Nasal cavity respiratory epithelium epithelial cell of viscerocranial mucosa (primary cell): Measurements from ENCODE around the gene ZNF214. TPM values are rescaled to one million over a fixed set of nuclear protein-coding genes. Genes with fewer than 3 reads are reported as not detected.

Experiments used
- total RNA-seq: library from RNA; depleted of rRNA; stranded (reverse); fragments of >200 nt; gene quantifications from 2 replicates; pipeline ENCODE4 v1.2.3, GENCODE V29; 2014

Gene ZNF214
- total RNA-seq = 2.1 TPM in 2 replicates

DNA sequence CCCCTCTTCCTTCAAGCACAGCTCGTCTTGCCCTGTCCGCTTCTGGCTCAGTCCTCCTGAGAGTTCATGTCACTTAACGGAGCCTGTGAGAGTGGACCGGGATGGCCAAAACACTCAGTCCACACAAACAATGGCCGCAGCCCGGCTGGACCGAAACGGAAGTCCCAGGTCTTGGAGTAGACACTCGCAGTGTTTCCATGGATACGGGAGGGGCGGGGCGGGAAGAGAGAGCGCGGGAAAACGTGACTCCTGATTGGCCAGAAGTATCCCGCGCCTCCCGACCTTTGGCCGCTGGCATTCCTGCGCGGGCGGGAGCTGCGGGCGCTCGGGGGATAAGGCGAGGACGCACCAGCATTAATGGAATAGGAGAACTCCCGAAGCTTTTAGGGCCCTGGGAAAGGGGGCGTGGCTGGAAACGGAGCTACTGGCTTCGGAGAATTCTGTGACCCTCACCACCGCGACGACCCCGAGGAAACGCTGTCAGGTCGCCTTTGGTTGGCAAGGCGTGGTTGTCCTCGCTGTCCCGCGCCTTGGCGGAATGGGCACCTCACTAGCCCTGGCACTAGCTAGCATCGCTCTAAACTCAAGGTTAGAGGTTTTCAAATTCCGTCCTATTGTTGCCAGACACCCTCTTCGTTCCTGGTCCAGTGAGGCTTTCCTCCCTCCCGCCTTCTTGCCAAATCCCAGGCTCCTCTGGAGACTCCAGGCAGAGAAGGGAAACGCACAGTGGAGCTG lies at the start of gene ZNF214, which contains the start of gene NLRP14:
Gene ZNF214, minus strand, starts transcription at position 164 of the 735 bp plus-strand sequence. CDS start 17,511 bp downstream, outside the sequence.
Gene NLRP14, plus strand, starts transcription at position 297 of the 735 bp plus-strand sequence. CDS start 18,108 bp downstream, outside the sequence.

Other genes with a start within 250 kb of the ZNF214 start
- under 0.01 and 0.07 TPM in 2 replicates for gene OR2AG2, start 248.4 kb downstream of the ZNF214 start, total RNA-seq
- gene OR2AG1, start 237.3 kb downstream of the ZNF214 start, total RNA-seq = not detected in 2 replicates
- under 0.01 and 0.14 TPM in 2 replicates for gene OR6A2, start 220.7 kb downstream of the ZNF214 start, total RNA-seq
- not detected in 2 replicates for gene OR10A5, start 174.7 kb downstream of the ZNF214 start, total RNA-seq
- gene OR10A2, start 157.3 kb downstream of the ZNF214 start, total RNA-seq = not detected in 2 replicates
- not detected in 2 replicates for gene OR10A4, start 143.7 kb downstream of the ZNF214 start, total RNA-seq
- gene OR2D2, start 127.8 kb downstream of the ZNF214 start, total RNA-seq = under 0.01 and 0.21 TPM in 2 replicates
- not detected in 2 replicates for gene OR2D3, start 99.3 kb downstream of the ZNF214 start, total RNA-seq
- gene ZNF215, start 93.9 kb downstream of the ZNF214 start, total RNA-seq = 5.8 and 8.2 TPM in 2 replicates
- under 0.01 and 0.07 TPM in 2 replicates for gene NLRP14, start 133 bp upstream of the ZNF214 start, total RNA-seq
- gene RBMXL2, start 68.7 kb upstream of the ZNF214 start, total RNA-seq = not detected in 2 replicates
- gene SYT9, start 231.6 kb upstream of the ZNF214 start, total RNA-seq = not detected in 2 replicates